Peyer's patch (tissue), 4 donors: Measurements from ENCODE around the gene EGFLAM.

ENCODE experiments used
- CTCF ChIP-seq, 6 experiments: fragments of 450-650 bp in 4 of 6; fragments of 200-600 bp in 2 of 6; sonication (generic) in 1 of 6; IDR thresholded peaks; one replicate each; pipeline ENCODE4 v1.5.1; 2017 to 2019; ENCODE audit warnings: antibody characterized with exemption in 6 of 6, mild to moderate bottlenecking in 3 of 6, moderate library complexity in 1 of 6
- POLR2A ChIP-seq, 2 donors: fragments of 450-650 bp; IDR thresholded peaks; one replicate each; pipeline ENCODE4 v1.5.1; 2017; ENCODE audit warnings: antibody characterized with exemption in 2 of 2, mild to moderate bottlenecking in 2 of 2, moderate library complexity in 2 of 2

DNA sequence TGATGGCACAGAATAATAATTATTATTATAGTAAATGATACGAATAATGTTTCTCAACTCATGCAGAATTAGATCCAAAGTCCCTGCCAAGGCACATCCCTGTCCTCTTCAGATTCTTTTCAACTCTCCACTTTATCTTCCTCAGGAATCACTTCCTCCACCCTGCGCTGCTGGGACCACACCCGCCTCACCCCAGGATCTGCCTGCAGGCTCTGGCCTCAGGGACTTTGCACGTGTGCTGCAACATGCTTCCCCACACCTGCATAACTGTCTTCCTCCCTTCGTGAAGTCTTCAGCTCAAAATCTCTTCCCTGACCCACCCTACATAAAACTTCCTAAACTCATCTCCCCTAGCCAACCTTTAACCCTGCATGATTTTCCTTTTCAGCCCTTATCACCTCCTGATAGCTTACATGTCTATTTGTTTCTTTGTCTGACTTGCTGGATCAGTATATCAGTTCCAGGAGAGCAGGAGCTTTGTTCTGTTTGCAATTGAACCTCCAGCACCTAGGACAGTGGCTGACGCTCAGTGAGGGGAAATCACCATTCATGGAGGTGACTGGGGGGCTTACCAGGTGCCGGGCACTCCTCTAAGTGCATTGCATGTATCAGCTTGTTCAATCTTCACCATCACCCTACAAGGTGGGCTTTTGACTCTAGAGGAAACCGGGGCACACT, 47.5 kb upstream of the EGFLAM start:
- no peak for TF ChIP-seq CTCF (IDR thresholded peaks at IDR 0.05)
- no peak for TF ChIP-seq POLR2A (IDR thresholded peaks at IDR 0.05)
